Sigmoid colon (tissue), 7 donors: ENCODE measurements around the gene CCNY. TPM values are rescaled to one million over a fixed set of nuclear protein-coding genes. Genes with fewer than 3 reads are reported as not detected.

Source experiments
- DNase-seq: peaks from one replicate; pipeline ENCODE4 v3.0.0-alpha.2; 2019
- H3K27ac ChIP-seq, 4 donors: fragments of 200-600 bp; sonication (generic); one replicate each; pipeline ENCODE4 v1.5.1; 2016 to 2019; ENCODE audit warnings: mild to moderate bottlenecking in 1 of 4
- H3K27me3 ChIP-seq, 3 donors: fragments of 200-600 bp; sonication (generic); one replicate each; pipeline ENCODE4 v1.5.1; 2019; ENCODE audit warnings: mild to moderate bottlenecking in 1 of 3
- H3K36me3 ChIP-seq, 4 donors: fragments of 200-600 bp; sonication (generic); one replicate each; pipeline ENCODE4 v1.5.1; 2016 to 2019
- H3K4me1 ChIP-seq, 4 donors: fragments of 200-600 bp; sonication (generic); one replicate each; pipeline ENCODE4 v1.5.1; 2017 to 2019
- H3K4me3 ChIP-seq, 4 donors: fragments of 200-600 bp; sonication (generic); one replicate each; pipeline ENCODE4 v1.5.1; 2017 to 2019; ENCODE audit warnings: mild to moderate bottlenecking in 2 of 4, moderate library complexity in 1 of 4
- H3K9me3 ChIP-seq, 4 donors: fragments of 200-600 bp in 3 of 4; sonication (generic) in 3 of 4; one replicate each; pipeline versions ENCODE4 v1.5.1 to v1.6.1; 2013 to 2019
- EP300 ChIP-seq, 4 donors: sonication (generic); formaldehyde crosslinking; IDR thresholded peaks; one replicate each; pipeline ENCODE4 v1.6.1; 2017; ENCODE audit warnings: antibody characterized with exemption in 4 of 4
- POLR2A ChIP-seq, 2 donors: fragments of 450-650 bp; IDR thresholded peaks; one replicate each; pipeline ENCODE4 v1.6.1; 2016; ENCODE audit warnings: antibody characterized with exemption in 2 of 2, mild to moderate bottlenecking in 2 of 2, moderate library complexity in 2 of 2
- POLR2AphosphoS5 ChIP-seq, 4 donors: sonication (generic); formaldehyde crosslinking; IDR thresholded peaks; one replicate each; pipeline ENCODE4 v1.6.1; 2017; ENCODE audit warnings: antibody characterized with exemption in 4 of 4
- WGBS, 2 donors: extraction: QIAGEN DNeasy Blood & Tissue Kit; methylation state at CpG; one replicate each; pipeline ENCODE4 v1.1.7; 2013; 5-methylcytosine and 5-hydroxymethylcytosine counted together
- intact Hi-C: fragments of 100-400 bp; cut with DNase I; formaldehyde crosslinking; loops from one replicate; pipeline ENCODE4 v1.15.1; 2023
- polyA plus RNA-seq, 3 donors: library from polyadenylated mRNA; stranded (reverse); fragments of 200-250 nt; gene quantifications; one replicate each; pipeline ENCODE4 v1.2.3, GENCODE V29; 2013
- total RNA-seq, 4 donors: library from RNA; depleted of rRNA; stranded (reverse); fragments of >200 nt; gene quantifications; one replicate each; pipeline ENCODE4 v1.1.0, GENCODE V29; 2016
- TF ChIP-seq, protein P1 (sequence below), 4 experiments: fragments of 450-650 bp in 3 of 4; fragments of 200-600 bp in 1 of 4; IDR thresholded peaks; one replicate each; pipeline ENCODE4 v1.5.1; 2016 to 2019; ENCODE audit warnings: antibody characterized with exemption in 4 of 4, mild to moderate bottlenecking in 3 of 4, moderate library complexity in 2 of 4
- donor health status: healthy with polysubstance abuse.
- donor health status: Bipolar disorder and iron deficiency.
- donor health status: healthy.

CCNY gene
- total and polyA plus RNA-seq, 7 donors: 24.0 to 45.7 (median 35.7) TPM

DNA sequence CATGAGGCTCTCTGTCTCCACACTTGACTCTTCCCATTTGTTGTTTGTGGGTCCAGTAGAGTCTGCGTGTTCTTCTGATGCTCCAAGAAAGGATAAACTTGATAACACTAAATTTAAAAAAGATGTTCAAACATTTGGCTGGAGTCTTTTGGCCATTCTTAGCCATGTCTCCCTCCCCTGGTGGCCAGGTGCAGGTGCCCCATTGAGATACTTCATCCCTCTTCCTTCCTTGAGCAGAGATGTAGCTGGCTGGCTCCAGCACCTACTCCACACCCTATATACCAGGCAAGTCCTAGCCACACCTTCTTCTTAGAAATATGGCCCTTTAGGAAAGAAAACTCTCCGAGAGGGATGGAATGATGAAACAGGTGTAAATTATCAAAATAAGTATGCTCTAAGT lies 165.6 kb downstream of the CCNY start:
- H3K36me3 ChIP-seq: no peaks in the 10 kb centered on the region
- TF ChIP-seq, protein P1, sequence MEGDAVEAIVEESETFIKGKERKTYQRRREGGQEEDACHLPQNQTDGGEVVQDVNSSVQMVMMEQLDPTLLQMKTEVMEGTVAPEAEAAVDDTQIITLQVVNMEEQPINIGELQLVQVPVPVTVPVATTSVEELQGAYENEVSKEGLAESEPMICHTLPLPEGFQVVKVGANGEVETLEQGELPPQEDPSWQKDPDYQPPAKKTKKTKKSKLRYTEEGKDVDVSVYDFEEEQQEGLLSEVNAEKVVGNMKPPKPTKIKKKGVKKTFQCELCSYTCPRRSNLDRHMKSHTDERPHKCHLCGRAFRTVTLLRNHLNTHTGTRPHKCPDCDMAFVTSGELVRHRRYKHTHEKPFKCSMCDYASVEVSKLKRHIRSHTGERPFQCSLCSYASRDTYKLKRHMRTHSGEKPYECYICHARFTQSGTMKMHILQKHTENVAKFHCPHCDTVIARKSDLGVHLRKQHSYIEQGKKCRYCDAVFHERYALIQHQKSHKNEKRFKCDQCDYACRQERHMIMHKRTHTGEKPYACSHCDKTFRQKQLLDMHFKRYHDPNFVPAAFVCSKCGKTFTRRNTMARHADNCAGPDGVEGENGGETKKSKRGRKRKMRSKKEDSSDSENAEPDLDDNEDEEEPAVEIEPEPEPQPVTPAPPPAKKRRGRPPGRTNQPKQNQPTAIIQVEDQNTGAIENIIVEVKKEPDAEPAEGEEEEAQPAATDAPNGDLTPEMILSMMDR (IDR thresholded peaks at IDR 0.05): no peak
- no peak for TF ChIP-seq EP300 (IDR thresholded peaks at IDR 0.05)
- TF ChIP-seq POLR2A (IDR thresholded peaks at IDR 0.05): no peak
- TF ChIP-seq POLR2AphosphoS5 (IDR thresholded peaks at IDR 0.05): no peak
- no peak for DNase-seq
- intact Hi-C loops: no loop called here
- peaks cover 0 to 8% (median 3%) of the 10 kb centered on the region in 4 donors for H3K4me1 ChIP-seq
- H3K9me3 ChIP-seq: no peaks in the 10 kb centered on the region
- H3K4me3 ChIP-seq: no peak overlapping the region
- no peak overlapping the region for H3K27ac ChIP-seq
- 92 to 93% methylated on average over 2 of the region's 2 CpGs for WGBS, 2 donors
- no peaks in the 10 kb centered on the region for H3K27me3 ChIP-seq

DNA sequence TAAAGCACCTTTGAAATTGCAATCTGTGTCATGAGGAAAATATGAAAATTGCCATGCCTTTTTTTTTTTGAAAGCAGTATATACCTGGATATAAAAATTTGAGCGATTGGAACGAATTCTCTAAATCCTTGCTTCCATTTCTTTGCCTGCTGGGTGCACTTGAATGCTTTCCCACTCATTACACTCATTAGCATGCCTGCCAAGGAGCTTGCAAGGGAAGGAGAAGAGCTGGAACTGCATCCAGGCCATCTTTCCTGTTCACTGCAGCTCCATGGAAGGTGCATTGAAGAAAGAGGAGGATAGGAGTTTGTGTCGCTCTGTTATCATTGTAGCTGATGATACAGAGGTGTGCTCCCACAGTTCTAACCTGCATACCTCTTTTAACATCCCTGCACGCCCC lies 166.4 kb downstream of the CCNY start:
- no peak for DNase-seq
- Histone ChIP-seq H3K27ac (no peak overlapping the region), H3K4me1 (peaks cover 0 to 7% (median 3%) of the 10 kb centered on the region in 4 donors), H3K27me3 (no peaks in the 10 kb centered on the region), H3K36me3 (no peaks in the 10 kb centered on the region), H3K4me3 (no peak overlapping the region), H3K9me3 (no peaks in the 10 kb centered on the region)
- 90 to 91% methylated on average over 4 of the region's 4 CpGs for whole genome bisulfite sequencing, 2 donors
- intact Hi-C loops: no loop called here
- TF ChIP-seq, protein P1 (IDR thresholded peaks at IDR 0.05): no peak
- TF ChIP-seq POLR2AphosphoS5 (IDR thresholded peaks at IDR 0.05) (no peak), EP300 (IDR thresholded peaks at IDR 0.05) (no peak), POLR2A (IDR thresholded peaks at IDR 0.05) (no peak)

GRCh38 chr10:35503578-35503977 lies 167.3 kb downstream of the CCNY start:
- TF ChIP-seq, protein P1 (IDR thresholded peaks at IDR 0.05): no peak
- TF ChIP-seq POLR2AphosphoS5 (IDR thresholded peaks at IDR 0.05) (no peak), POLR2A (IDR thresholded peaks at IDR 0.05) (no peak), EP300 (IDR thresholded peaks at IDR 0.05) (no peak)
- no peak for DNase-seq
- intact Hi-C loops: no loop called here
- Histone ChIP-seq H3K4me3 (no peak overlapping the region), H3K36me3 (no peaks in the 10 kb centered on the region), H3K27me3 (no peaks in the 10 kb centered on the region), H3K4me1 (peaks cover 0 to 7% (median 2%) of the 10 kb centered on the region in 4 donors), H3K9me3 (no peaks in the 10 kb centered on the region), H3K27ac (no peak overlapping the region)
- 60 to 78% methylated on average over 5 of the region's 5 CpGs for WGBS, 2 donors

GRCh38 chr10:35504132-35504531 lies 167.8 kb downstream of the CCNY start:
- H3K36me3 ChIP-seq: no peaks in the 10 kb centered on the region
- H3K4me1 ChIP-seq: peaks cover 0 to 7% (median 2%) of the 10 kb centered on the region in 4 donors
- no peaks in the 10 kb centered on the region for H3K27me3 ChIP-seq
- no peak for DNase-seq
- no peak overlapping the region for H3K27ac ChIP-seq
- H3K9me3 ChIP-seq: no peaks in the 10 kb centered on the region
- intact Hi-C loops: no loop called here
- TF ChIP-seq POLR2A (IDR thresholded peaks at IDR 0.05): no peak
- TF ChIP-seq, protein P1 (IDR thresholded peaks at IDR 0.05): no peak
- TF ChIP-seq EP300 (IDR thresholded peaks at IDR 0.05): no peak
- TF ChIP-seq POLR2AphosphoS5 (IDR thresholded peaks at IDR 0.05): no peak
- no peak overlapping the region for H3K4me3 ChIP-seq
- WGBS, 2 donors: 73 to 92% methylated on average over 1 of the region's 1 CpG

DNA sequence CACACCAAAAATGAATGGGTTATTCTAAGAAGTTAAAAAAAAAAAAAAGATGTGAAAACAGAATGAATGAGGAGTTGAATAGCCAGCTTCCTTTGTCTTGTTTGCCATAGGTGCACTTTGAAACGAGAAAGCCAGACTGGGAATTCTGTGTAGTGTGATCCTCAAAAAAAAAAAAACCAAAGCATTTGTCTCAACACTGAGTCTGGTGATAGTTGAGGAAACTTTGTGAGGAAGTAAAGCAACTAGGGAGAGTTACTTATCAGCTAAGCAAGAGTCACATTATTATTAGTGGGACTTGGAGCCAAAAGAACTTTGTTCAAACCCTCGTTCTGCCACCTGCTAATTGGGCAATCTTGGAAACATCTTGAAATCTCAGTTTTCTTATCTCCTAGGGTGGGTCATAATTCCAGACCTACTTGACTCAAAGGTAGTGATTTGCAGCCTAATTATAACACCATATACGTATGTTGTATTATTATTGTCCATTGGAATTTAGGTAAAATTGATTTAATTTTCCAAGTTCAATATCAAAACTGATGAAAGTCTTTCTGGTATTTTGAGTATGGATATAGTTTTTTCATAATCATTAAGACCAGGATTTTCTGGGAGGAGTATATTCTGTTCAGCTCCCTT lies 169.0 kb downstream of the CCNY start:
- 23 to 74% methylated on average over 3 of the region's 3 CpGs for WGBS, 2 donors
- DNase-seq: no peak
- Histone ChIP-seq H3K27ac (no peak overlapping the region), H3K36me3 (no peaks in the 10 kb centered on the region), H3K27me3 (no peaks in the 10 kb centered on the region), H3K4me3 (no peak overlapping the region), H3K4me1 (peaks cover 0 to 5% (median 2%) of the 10 kb centered on the region in 4 donors), H3K9me3 (no peaks in the 10 kb centered on the region)
- no peak for TF ChIP-seq POLR2A (IDR thresholded peaks at IDR 0.05)
- no peak for TF ChIP-seq POLR2AphosphoS5 (IDR thresholded peaks at IDR 0.05)
- no peak for TF ChIP-seq EP300 (IDR thresholded peaks at IDR 0.05)
- TF ChIP-seq, protein P1 (IDR thresholded peaks at IDR 0.05): no peak
- intact Hi-C loops: no loop called here
